TTC549 (cell line): Measurements from ENCODE around the gene STIP1.

Source experiments
- FAIRE-seq: peaks from 2 replicates; lab custom pipeline; 2012; peaks lifted over from hg19 to GRCh38; lab: Jason Lieb, UNC

The STIP1 gene

DNA sequence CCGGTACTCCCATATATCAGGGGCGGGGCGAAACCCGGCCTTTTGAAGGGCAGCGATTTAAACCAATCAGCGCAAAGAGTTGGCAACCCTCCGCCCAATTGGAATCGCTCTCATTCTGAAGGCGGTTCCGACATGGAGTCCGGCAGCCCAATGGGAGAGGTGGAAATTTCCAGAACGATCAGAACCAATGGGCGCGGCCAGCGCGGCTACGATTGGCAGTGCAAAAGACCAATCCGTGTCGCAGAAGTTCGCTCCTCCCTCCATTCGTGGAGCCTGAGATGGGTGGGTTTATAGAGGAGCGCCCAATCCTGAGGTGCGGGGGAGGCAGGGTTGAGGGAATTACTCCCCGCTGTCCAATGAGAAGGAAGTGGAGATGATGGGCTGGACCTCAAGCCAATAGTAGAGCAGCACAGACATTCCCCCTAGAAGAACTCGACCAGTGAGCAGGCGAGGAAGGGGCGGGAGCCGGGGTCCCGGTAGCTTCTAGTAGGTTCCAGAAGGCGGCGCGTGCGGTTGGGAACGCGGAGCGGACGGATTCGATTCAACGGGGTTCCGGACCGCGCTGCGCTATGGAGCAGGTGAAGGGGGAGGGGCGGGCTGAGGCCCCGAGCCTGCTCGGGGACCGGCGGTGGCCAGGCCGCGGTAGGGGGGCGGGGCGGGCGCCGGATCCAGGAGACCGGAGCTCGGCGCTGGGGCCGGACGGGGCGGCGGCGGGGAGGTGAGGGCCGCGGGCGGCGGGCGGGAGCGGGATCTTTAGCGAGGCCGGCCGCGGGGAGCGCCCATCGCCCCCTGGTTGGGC lies at the start of gene STIP1:
TSS of gene STIP1 (plus strand) at position 479 of the 799 bp plus-strand sequence. CDS start at position 570, 91 bp downstream.
- FAIRE-seq, result peak; percentile 91

DNA sequence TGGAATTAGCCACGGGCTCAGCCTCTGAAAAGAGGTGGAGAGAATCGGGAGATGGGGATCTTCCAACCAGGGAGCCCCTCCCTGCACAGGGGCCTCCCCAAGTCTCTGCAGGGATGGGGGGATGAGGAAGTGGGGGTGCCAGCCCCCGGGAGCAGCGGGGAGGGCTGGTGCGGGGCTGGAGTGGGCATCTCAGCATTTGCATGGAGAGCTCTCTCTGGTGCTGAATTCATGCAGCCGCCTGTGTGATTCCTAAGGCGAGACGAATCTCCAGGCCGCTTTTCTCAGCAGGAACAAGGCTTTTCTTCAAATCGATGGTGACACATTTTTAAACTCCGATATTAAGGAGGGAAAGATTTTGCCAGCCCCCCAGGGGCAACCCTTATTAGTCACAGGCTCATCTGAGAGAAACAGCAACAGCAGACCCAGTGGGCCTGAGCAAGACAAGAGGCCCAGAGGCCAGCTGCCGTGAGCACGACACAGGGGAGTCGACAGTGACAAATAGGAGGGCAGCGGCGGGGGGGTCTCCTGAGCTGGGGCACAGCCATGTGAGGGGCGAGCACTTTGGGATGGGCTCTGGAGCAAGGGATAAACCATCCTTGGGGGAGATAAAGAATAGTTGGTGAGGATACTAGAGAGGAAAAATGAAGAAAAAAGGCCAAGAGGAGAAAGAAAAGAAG lies 49.1 kb upstream of the STIP1 start:
- no peak for FAIRE-seq

DNA sequence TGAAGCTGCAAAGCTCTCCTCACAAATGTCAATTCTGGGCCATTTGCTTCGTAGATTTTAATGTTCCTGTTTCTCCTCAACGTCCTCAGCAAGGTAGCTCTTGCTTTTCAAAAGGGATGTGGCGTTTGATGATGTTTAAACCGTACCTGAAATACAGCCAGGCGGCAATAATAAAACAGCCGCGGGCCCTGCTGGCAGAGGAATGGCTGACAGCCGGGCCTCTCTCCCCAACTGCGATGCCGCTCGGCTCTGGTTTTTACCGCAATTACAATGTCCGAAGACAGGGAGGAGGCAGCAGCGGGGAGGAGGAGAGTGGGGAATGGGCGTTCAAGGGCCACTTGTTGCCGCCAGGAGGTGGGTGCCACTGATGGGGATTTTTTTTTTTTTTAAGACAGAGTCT lies 47.6 kb upstream of the STIP1 start:
- FAIRE-seq, result no peak

DNA sequence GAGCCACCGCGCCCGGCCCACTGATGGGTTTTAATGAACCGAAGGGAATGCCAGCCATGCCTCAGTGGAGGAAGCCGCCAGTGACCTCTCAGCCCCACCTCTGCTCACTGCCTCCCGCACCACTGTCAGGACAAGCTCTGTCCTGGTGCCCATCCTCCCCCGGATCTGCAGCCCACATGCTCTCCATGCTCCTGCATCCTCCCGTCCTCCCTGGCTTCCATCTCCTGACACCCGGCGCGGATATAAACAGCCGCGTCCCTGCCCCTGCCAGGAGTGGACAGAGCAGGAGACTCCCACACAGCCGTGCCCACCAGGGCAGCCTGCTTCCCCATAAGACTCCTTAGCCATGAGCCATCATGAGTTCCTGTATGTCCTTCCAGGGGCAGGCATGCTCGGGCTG lies 46.9 kb upstream of the STIP1 start:
- FAIRE-seq, result no peak

DNA sequence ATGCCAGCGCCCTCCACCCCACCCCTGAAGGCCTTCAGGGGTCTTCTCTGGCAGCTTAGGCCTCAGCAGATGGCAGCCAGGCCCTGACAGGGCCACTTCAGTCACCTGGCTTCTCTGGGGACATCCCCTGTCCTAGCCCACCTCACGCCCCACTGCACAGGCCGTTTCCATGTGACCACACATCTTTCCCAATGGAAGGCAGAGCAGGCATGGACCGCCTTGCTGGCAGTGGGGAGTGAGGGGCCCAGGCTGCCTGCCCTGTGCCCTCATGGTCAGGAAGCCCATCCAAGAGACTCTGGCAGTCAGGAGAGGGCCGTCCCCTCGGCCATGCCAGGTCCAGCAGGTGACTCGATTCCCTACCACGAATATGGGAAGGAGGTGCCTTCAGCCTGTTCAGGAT lies 45.9 kb upstream of the STIP1 start:
- no peak for FAIRE-seq

DNA sequence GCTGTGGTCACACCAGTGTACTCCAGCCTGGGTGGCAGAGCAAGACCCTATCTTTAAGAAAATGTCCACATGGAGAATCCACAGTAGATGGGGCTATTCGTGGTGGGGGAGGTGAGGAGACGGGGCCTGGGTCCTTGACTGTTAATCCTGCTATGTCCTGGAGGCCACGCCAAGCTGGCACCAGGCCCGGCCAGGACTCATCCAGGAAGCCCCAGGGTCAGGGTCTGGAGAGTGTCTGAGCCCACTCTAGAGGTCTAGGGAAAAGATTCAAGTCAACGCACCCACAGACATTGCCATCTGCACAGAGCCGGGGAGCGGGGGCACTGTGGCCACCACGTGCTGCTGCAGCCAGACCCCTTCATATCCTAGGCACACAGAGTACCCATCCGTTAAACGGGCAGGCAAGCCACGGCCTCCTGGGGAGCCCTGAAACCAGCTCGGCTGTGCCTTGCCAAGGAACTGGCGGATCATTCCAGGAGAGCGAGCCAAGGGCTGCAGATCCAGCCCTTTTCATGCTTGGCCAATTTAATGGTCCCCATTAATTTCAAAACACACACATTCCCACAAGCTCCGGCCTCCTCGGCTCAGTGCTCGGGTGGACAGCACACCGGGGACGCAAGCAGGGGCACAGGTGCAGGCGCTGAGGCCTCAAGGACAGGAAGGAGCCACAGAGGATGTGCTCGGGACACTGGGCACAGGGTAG lies 44.7 kb upstream of the STIP1 start:
- FAIRE-seq, result no peak

DNA sequence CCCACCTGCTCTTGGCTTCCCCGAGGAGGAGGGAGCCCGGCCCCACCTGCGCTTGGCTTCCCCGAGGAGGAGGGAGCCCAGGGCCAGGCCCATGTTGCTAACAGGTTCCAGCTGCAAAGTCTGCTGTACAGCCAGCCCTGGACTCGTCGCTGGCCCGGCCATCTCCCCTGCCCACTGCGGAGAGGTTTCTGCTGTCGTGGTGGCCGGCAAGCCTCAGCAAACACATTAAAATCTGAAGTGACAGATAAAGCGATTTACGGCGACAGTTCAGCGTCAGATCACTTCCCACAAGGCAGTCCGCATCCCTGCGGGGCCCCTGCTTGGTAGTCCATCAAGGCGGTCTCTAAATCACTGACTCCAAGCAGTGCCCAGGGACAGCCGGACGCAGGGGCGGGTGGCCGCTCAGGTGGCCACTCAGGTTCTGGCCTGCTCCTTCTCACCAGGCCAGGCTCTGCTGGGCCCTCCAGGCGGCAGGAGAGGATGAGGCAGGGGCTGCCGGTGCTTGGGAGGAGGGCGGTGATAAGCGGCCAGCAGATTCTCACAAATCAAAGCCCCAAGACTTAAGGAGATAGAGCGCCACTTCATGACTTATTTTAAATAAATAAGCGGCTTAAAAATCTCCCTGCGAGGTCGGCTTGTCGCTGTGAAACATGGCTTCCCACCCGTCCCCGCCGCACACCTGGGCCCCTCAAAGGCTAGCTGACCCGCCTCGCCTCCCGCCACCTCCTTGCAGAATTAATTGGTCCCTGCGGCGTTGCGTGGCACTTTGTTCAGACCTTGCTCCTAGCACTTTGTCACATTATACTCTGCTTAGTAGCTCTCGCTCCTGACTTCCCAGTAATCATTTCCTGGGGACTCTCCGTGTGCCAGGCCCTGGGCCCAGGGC lies 41.1 kb upstream of the STIP1 start:
- no peak for FAIRE-seq

DNA sequence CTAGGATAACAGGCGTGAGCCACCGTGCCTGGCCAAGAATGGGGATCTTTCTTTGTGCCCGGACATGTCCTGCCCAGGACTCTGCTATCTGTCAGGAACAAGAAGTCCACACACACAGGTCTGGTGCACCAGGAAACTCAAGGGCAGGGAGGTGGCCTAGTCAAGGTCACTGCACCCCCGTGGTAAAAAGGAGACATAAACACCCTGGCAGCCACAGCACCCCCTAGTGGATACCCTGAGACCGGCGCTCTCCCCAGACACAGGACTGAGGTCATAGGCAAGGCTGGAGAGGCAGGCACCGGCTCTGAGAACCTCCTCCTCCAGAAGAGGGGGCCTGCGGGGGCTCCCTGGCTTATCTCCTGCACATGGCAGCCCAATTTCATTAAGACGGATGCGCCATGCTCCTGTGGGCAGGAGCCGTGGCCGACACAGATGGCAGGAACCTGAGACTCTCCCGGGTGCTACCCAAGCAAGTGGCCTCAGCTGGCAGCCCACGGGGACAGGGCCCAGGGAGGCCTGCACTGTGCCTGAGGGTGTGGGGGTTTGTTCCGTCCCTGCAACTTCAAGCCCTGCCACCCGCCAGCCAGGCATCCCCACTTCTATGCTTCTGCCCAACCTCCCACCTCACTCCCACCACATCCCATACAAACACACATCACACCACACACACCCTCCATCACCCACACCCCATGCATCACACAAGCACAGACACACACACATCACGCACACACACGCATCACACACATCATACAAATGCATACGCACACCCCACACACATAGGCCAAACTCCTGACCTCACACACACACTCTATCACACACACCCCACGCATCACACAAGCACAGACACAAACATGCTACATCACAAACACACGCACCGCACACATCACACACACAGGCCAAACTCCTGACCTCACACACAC lies 39.7 kb upstream of the STIP1 start:
- FAIRE-seq, result no peak

DNA sequence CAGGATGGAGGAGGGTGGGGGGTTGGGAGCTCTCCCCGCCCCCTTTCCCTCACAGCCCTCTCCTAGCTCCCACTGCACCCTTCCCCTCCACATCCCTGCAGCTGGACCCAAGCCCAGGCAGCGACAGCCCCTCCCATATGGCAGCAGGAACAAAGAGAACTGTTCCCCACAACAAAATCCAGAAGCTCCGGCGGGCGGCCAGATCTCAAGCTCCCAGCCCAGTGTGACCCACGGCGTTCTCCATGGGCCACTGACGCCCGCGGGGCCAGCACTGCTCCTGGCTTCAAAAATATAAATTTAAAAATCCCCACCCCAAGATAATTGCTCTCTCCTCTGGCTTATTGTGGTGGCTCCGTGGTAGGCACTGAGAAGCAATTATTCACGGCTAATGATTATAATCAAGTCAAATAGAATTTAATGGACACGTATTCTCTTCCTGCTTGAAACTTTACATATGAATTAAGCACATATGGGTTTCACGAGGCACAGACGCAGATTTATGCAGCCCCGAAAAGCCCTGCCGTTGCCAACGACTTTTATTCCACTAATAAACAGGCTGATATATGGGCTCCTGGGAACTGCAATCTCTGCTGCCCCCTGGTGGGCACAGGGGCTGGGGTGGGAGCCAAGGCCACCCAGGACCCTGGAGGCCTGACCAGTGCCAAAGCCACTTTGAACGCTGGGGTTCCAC lies 37.6 kb upstream of the STIP1 start:
- FAIRE-seq, result no peak

DNA sequence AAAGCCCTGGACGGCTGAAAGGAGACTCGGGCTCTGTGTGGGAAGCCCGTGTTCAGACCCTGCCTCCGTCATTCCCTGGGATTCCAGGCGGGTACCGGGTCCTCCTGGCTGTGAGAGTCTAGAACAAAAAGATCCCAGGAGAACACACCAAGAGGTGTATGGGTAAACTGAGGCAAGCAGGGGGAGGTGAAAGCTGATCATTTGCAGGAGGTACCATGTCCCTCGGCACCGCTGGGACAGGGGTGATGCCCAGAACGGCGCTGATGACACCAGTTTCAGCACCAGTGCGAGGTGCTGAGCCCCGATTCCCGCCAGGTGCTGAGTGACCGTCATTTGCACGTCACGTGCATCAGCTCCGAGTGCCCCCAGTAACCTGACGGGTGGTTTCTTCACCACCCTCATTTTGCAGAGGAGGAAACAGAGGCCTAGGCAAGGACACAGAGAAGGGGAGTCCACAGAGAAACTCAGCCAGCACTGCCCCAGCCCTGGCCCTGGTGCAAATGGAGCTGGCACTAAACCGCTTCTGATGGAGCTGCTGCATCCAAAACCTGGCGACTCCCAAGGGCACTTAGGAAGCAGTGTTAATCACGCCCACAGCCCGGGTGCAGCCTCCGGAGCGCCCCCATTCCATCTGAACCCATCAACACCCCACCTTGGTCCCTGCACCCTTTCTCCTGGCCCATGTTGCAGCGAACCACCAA lies 36.9 kb upstream of the STIP1 start:
- no peak for FAIRE-seq

DNA sequence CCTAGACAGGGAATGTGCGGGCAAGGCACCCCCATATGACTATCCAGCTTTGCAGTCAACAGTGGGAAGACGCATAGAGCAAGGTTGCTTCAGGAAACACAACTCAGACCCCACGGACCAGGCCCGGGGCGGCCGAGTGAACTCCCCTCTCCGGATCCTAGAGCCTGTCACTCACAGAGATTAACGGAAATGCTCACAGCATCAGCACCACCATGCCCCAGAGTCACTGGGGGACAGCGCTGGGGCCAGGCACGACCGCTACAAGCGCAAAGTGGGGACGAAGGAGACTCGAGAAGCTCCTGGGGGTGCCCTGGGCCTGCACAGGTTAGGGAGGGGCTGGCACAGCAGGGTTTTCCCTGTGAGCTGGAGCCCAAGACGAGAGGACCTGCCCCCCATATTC lies 35.9 kb upstream of the STIP1 start:
- FAIRE-seq, result no peak

DNA sequence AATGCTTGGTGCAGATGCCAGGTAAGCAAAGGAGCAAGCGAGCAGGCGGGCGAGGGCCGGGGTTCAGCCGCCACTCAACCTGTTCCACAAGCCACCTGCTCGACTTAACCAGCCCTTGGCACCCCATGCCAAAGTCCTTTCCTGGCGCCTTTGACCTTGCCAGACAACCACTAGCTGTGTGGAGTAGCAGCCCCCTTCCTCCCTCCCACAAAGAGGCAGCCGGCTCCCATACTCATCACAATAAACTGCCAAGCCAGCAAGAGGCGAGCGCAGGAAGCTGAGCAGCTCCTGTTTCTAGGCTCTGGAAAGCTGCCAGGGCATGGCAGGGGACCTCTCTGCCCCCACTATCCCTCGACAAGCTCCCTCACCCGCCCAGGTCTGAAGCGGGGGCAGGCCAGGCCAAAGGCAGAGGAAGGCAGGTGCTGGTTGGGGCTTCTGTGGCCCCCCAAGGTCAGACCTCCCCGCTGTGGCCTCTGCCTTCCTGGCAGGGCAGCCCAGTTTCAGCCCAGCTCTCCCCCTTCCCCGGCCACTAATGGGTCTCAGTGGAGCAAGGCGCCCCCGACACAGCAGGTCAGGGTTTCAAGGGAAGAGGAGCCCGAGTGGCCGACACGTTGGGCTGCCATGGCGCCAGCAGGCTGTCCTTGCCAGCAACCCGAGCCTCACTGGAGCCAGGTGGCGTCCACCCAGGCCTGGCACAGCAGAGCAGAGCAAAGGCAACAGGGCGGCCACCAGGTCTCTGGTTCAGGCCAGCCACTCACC lies 35.3 kb upstream of the STIP1 start:
- FAIRE-seq, result no peak

DNA sequence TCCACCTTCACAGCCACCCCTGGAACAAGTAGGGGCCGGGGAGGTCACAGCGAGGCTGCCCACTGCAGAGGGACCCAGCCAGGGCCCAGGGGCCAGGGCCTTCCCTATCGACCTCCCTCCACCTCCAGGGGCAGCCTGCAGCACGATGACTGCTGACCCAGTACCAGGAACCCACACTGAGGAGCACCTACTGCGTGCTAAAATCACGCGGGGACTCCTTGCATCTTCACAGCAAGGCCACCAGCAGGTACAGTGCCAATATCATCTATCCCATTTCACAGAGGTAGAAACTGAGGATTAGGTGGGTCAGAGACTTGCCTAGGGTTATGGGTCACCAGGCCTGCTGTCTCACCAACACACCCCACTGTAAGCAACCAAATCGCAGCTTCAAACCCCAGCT lies 34.6 kb upstream of the STIP1 start:
- no peak for FAIRE-seq

DNA sequence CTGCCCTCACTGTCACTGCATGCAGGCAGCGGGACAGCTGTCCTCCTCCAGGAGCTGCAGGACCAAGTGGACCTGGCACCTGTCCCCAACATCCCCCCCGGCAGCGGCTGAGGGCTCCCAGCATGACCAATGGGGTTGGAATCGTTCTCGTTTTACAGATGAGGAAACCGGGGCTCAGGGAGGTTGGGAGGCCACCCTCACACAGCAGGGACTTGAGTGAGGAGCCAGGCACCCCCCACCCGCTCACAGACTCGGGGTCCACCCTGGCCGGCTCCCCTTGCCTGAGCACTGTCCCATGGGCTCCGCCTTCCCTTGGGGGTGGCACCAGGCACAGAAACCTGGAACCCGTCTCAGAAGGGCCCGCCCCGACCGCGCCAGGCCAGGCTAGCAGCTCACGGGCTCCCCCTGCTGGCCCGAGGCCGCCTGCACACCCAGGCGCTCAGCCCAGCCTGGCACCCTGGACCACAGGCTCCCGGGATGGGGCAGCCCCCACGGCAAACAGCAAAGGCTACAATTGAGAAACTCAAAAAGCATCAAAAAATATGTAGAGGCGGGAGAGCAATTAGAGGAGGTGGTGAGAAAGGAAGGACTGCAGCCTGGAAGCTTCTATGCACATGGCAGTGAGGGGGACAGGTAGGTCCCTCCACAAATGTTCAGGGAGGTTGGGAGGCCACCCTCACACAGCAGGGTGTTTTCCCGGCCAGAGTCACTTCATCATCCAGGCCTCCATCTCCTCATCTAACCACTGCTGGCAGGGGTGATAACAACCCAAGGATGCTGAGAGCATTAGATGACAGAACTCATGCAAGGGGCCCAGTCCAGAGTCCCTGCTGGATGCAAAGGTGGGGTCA lies 32.9 kb upstream of the STIP1 start:
- no peak for FAIRE-seq

DNA sequence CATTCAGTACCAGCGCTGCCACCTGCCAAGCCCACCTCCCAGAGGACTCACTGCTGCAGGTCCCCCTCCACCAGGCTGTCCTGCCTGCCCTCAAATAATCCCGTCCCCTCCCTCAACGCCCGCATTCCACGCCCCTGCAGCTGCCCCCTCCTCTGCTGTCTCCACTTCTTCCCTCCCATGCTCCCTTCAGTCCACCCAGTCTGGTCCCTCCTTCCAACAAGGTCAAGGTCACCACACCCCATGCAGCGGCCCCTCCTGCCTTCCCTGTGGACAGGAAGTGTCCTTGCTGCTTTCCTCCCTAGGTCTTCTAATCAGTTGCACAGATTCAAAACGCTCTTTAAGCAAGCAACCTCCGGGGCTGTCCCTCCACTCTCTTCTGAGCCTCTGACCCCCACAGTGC lies 32.2 kb upstream of the STIP1 start:
- FAIRE-seq, result no peak

DNA sequence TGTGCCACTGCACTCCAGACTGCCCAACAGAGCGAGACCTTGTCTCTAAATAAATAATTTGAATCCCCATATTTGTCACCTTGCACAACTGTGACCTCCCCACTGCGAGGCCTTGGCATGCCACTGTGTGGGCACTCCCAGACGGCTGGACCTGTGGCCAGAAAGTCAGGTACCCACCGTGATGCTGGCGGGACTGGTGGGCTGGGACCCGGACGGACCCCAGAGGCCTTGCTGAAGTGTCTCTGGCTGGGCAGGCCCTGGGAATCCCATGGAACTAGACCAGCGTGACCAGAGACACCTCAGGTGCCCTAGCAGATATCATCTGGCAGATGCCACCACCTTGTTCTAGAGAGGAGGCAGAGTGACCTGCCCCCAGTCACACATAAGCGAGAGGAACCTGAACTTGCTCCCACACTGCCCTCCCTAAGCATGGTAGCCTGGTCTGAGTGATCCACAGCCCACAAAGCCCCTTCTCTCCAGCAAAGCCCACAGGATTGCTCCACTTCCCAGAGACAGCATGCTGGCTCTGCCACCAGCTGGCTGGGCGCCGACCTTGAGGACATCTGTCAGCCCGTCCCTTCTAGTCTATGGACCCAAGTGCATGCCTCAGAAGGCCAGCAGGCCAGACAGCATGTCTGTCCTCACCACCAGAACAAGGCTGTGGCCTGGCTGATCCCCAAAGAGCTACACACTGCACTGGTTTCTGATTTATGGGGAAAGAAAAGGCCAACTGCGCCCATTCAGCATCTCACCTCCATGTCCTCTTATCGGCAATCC lies 29.5 kb upstream of the STIP1 start:
- FAIRE-seq, result no peak

DNA sequence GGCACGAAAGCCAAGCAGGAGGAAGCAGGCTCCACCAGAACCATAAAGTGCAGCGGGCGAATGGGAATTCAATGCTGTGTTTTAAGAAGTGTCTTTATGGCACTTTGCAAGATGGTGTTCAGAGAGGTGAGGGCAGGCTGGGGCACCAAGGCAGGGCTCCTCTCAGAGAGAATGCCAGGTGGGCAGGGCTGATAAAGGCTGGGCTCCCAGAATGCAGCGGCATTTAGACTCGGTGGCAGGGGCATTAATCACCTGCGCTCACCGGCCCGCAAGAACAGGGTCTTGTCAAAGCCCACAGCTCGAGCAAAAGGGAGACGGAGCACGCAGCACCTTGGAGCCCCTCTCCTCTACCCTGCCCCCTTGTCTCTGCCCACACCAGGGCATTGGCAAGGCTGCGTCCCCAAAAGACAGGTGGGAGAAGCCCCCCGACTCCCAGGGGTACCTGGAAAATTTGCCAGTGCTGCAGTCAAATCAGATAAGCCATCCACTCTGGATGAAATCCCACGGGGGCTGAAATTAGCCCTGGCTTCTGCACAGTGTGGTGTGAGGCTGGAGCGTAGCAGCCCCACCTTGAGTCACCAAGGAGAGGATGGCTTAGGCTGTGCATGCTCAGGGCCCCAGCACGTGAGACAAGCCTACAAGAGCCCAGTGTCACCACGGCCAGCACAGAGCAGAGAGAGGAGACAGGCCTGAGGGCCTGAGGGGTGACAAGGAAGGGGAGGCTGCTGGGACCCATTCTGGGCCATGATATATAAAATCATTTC lies 28.2 kb upstream of the STIP1 start:
- FAIRE-seq, result no peak
